ENCODE results near the gene POLG. TPM values are rescaled to one million over a fixed set of nuclear protein-coding genes. Genes with fewer than 3 reads are reported as not detected.

POLG gene
- total RNA-seq = 50.3 TPM

GRCh38 chr15:89334510-89335297 is at the start of gene POLG:
Gene POLG (minus strand): TSS chr15:89334824. CDS start chr15:89333754, 1,070 bp downstream.
- intact Hi-C loops (cut with DNase I) = no loop called here
- peak in 1 of 2 donors; percentile 87 for TF ChIP-seq POLR2A (IDR thresholded peaks at IDR 0.05)
- TF ChIP-seq CTCF (IDR thresholded peaks at IDR 0.05) = no peak
- peak; percentile 94 to 97 for TF ChIP-seq POLR2AphosphoS5 (IDR thresholded peaks at IDR 0.05; ENCODE audit: insufficient read depth in 1 of 2, low read depth in 1 of 2)
- no peaks in the 10 kb centered on the region for H3K9me3 ChIP-seq
- H3K27me3 ChIP-seq = no peaks in the 10 kb centered on the region
- DNase-seq (ENCODE audit: extremely low spot score in 2 of 2) = peak; percentile 98 to 100
- H3K4me1 ChIP-seq = peaks cover 43% of the 10 kb centered on the region
- peak within 1 kb of the TSS; percentile 86 for H3K27ac ChIP-seq
- peak within 1 kb of the TSS; percentile 66 to 90 for H3K4me3 ChIP-seq
- peaks cover 0 to 37% of the 10 kb centered on the region in 2 donors for H3K36me3 ChIP-seq

DNA sequence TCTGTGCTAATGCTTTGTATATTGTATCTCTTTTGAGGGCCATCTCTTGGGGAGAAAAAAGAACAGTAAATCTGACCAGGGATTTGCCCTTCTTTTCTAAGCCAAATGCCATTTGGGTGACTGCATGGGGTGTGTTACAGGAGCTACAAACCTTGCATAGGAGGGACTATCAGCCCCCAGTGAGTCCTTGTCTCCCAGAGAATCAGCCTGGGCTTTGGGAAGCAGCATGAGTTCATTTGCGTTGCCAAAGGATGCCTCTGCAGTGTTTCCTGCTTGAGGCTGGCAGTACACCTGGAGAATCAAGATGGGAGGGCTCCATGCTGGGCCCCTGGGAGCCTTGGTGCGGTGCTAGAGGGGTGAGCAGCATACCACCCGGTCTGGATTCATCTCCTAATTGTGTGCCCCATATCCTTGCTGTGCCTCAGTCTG is 49.6 kb upstream of the POLG start:
- Histone ChIP-seq H3K36me3 (no peaks in the 10 kb centered on the region), H3K27me3 (no peaks in the 10 kb centered on the region), H3K4me1 (peaks cover 4% of the 10 kb centered on the region), H3K27ac (no peak overlapping the region), H3K9me3 (no peaks in the 10 kb centered on the region), H3K4me3 (no peak overlapping the region)
- no peak for DNase-seq (ENCODE audit: extremely low spot score in 2 of 2)
- TF ChIP-seq POLR2AphosphoS5 (IDR thresholded peaks at IDR 0.05; ENCODE audit: insufficient read depth in 1 of 2, low read depth in 1 of 2) (no peak), CTCF (IDR thresholded peaks at IDR 0.05) (no peak), POLR2A (IDR thresholded peaks at IDR 0.05) (no peak)
- intact Hi-C loops (cut with DNase I) = no loop called here

- Histone ChIP-seq H3K27ac (no peak overlapping the region), H3K36me3 (no peaks in the 10 kb centered on the region), H3K4me1 (peaks cover 11% of the 10 kb centered on the region), H3K4me3 (no peak overlapping the region), H3K9me3 (no peaks in the 10 kb centered on the region), H3K27me3 (no peaks in the 10 kb centered on the region)
- TF ChIP-seq POLR2AphosphoS5 (IDR thresholded peaks at IDR 0.05; ENCODE audit: insufficient read depth in 1 of 2, low read depth in 1 of 2) (no peak), POLR2A (IDR thresholded peaks at IDR 0.05) (no peak), CTCF (IDR thresholded peaks at IDR 0.05) (no peak)
- DNase-seq (ENCODE audit: extremely low spot score in 2 of 2) = no peak
- intact Hi-C loops (cut with DNase I) = no loop called here
Observed at GRCh38 chr15:89383365-89384175, 48.9 kb upstream of the POLG start.

DNA sequence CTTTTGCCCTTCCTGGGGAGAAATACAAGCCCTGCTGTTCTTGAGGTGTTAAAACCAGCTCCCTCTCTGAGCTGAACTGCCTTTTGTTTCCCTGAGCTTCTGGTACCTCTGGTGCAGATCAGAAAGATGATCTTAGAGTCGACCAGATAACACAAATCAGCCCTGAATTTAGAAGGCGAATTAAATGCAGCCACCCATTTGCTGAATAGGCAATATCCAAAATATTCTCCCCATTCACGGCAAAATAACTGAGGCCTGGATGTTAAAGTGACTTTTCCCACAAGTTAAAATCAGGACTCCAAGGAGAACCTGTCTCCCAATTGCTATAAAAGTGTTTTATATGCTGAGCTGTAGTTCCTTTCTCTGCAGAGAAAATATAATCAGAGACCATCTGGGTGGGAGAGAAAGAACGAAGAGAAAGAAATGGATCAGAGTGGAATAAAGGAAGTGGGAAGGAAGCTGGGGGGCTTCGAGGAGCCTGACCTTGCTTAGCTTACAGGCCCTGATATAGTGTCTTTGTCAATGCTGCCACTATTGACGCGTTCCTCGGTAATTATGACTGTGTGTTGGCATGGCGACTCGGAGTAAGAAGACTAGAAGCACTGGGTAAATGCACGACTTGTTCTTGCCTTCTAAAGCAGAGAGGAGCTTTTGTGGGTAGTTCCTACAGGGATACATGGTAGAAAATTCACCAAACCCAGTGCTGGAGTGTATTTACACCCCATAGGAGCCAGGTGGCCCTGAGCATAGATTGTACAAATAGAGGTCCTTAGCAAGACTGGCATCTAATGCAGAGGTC is 47.5 kb upstream of the POLG start:
- TF ChIP-seq POLR2AphosphoS5 (IDR thresholded peaks at IDR 0.05; ENCODE audit: insufficient read depth in 1 of 2, low read depth in 1 of 2) (no peak), POLR2A (IDR thresholded peaks at IDR 0.05) (no peak), CTCF (IDR thresholded peaks at IDR 0.05) (no peak)
- H3K27me3 ChIP-seq = no peaks in the 10 kb centered on the region
- intact Hi-C loops (cut with DNase I) = no loop called here
- peaks cover 23% of the 10 kb centered on the region for H3K4me1 ChIP-seq
- no peak overlapping the region for H3K27ac ChIP-seq
- no peaks in the 10 kb centered on the region for H3K36me3 ChIP-seq
- DNase-seq (ENCODE audit: extremely low spot score in 2 of 2) = no peak
- no peak overlapping the region for H3K4me3 ChIP-seq
- no peaks in the 10 kb centered on the region for H3K9me3 ChIP-seq
